HG03139 (cell line): Measurements from ENCODE around the gene PPFIA2.
"Not testable (repeated sequence)": the region's sequence is repeated elsewhere in the genome, so short reads cannot be mapped to it uniquely, and the experiment has no call there.

Source experiments
- ATAC-seq: cut with Tn5 transposase; IDR thresholded peaks from one replicate; pipeline ENCODE4 v1.9.1; 2021; ENCODE audit not compliant: unreplicated experiment

Gene PPFIA2

GRCh38 chr12:81212996-81213696 is 546.0 kb downstream of the PPFIA2 start:
- no peak for ATAC-seq

GRCh38 chr12:81211306-81211705 is 547.8 kb downstream of the PPFIA2 start:
- no peak for ATAC-seq

- ATAC-seq, result not testable (repeated sequence)
Observed at GRCh38 chr12:81209772-81210225, 549.4 kb downstream of the PPFIA2 start.

DNA sequence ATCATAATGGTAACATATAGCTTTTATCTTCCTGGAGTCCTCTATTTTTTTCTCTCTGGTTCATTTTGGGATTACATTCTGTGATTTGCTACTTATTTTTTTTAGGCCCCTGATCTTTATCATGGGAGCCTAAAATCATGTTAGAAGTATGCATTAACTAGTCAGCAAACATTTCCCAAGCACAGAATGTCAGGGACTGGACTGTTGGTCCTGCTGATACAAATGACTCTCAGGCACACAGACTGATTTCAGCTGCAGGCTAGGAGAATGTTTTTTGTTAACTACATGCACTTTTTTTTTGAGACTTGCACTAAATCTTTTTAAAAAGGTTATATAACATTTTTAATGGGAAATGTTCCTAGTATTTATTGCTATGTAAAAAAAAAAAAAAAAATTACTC is 550.1 kb downstream of the PPFIA2 start:
- no peak for ATAC-seq

DNA sequence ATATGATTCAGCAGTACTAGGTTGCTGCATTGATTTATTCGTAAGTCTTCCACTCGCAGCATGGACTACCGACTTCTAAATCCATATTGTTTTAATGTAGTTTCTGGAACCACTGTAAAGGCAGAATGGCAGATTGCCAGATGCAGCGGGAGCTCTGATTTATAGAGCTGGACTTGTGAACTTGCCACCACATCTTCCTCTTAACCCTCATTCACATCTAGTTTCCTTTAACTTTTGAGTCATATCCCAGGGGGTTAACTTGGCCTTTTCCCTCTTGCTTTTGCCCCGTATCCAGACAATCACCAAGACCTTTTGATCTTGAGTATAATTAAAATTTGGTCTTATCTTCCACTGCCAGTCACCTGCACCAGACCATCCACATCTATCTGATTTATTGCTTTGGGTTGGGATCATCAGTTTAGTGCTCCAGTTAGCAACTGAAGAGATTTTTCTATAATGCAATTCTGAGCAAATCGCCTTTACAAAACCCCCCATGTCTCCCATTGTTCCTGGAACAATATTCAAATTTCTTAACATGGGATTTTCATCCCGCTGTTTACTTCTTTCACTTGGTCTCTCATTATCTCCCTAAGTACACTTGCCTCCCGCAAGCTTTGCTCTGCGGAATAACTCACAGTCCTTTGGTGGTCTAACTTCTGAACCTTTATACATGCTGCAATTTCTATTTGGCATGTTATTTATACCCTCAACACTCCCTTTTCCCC is 550.8 kb downstream of the PPFIA2 start:
- no peak for ATAC-seq
